GM12872 (cell line): ENCODE measurements around the gene AGBL4.

Experiments used
- TF ChIP-seq, protein P1 (sequence below): IDR thresholded peaks from 3 replicates; pipeline ENCODE4 v1.5.1; 2011; ENCODE audit warnings: low read depth, mild to moderate bottlenecking, low read length, moderate library complexity; ENCODE audit not compliant: insufficient read depth

The AGBL4 gene

DNA sequence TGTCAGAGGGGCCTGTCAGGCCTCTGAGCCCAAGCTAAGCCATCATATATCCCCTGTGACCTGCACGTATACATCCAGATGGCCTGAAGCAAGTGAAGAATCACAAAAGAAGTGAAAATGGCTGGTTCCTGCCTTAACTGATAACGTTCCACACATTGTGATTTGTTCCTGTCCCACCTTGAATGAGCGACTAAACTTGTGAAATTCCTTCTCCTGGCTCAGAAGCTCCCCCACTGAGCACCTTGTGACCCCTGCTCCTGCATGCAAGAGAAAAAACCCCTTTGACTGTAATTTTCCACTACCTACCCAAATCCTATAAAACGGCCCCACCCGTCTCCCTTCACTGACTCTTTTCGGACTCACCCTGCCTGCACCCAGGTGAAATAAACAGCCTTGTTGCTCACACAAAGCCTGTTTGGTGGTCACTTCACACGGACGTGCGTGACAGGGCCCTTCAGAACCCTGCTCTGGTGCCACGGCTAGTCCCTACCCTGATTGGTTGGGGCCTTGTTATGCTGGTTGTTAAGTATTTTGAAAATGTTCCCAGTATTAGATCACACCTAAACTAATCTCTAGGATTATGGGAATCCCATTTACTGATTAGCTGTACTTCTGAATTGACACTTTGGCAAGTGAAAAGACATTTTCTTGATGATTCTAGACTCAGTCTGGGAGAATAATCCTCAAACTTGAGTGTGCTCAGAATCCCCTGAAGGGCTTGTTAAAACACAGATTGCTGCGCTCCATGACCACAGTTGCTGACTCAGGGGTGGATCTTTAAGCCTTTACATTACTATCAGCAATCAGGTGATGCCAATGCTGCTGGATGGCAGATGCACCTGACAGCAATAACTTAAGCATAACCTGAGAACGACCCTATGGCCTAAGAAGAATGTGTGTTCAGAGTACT is 1523.0 kb downstream of the AGBL4 start:
- TF ChIP-seq, protein P1, sequence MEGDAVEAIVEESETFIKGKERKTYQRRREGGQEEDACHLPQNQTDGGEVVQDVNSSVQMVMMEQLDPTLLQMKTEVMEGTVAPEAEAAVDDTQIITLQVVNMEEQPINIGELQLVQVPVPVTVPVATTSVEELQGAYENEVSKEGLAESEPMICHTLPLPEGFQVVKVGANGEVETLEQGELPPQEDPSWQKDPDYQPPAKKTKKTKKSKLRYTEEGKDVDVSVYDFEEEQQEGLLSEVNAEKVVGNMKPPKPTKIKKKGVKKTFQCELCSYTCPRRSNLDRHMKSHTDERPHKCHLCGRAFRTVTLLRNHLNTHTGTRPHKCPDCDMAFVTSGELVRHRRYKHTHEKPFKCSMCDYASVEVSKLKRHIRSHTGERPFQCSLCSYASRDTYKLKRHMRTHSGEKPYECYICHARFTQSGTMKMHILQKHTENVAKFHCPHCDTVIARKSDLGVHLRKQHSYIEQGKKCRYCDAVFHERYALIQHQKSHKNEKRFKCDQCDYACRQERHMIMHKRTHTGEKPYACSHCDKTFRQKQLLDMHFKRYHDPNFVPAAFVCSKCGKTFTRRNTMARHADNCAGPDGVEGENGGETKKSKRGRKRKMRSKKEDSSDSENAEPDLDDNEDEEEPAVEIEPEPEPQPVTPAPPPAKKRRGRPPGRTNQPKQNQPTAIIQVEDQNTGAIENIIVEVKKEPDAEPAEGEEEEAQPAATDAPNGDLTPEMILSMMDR, result no peak

DNA sequence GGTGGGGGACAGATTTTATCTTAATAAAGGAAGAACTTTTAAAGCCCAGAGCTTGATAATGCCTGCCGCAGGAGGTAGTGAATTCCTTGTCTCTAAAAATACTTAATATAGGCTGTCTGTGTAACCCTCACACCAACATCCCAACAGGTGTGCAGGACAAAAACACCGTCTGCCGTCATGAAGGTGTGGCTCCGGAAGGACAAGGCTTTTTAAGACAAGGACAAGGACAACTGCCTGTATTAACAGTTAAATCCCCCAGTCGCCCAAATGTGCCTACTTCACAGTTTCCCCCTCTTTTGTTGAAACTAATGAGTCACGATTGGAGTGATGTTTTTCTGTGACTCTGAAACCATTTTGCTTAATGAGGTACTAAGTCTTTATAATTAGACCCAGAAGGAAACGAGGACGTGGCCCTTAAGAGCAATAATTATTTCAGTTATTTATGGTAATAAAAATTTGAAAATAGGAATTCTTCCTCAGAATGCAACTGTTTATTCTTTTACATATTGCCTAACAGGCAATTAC is 1524.5 kb downstream of the AGBL4 start:
- TF ChIP-seq, protein P1, result no peak

DNA sequence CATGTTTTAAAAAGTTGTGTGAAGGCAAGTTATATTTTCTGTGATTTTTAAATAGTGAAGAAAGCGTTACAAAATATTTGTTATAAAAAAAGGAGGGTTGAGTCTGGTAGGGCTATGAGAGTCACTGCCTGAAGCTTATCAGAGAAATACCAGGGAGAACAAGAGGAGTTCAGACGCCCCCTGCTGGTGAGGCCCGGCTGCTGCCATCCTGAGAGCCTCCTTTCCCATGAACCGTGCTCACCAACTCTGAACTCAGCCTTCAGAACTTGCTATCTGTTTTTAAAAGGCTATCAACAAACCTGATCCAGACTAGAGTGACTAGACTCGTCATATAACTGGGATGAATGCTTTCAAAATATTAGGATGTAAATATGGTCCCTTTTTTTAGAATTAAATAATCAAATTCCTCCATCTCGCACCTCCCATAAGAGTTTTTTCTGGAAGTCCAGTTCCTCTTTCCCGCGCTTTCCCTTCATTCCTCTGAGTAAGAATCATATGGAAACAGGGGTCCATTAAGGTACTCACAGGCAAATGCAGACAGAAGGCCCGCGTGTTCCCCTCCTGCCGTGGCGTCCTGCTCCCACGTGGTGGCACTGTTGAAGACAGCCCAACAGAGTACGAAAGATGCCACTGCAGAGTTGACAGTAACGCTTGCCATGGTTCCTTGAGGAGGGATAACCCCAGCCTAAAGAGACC is 1525.5 kb downstream of the AGBL4 start:
- TF ChIP-seq, protein P1, result peak; percentile 97

DNA sequence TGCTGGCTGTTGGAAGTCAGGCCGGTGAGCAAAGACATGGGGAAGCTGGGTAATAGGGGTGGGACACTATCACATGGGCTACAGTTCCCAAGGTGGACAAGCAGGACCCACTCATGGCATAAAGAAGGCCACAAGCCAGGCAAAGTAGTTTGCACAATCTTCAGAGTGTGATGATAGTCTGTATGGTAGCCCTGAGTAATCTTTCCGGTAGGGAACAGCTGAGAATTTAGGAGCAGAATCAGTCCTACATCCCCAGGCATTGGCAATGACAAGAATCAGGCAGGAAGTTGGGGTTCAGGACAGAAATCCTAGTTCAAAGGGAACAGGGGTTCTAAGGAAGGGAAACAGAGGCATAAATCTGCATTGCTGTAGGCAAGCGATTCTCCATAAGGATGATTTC is 1527.8 kb downstream of the AGBL4 start:
- TF ChIP-seq, protein P1, result no peak

DNA sequence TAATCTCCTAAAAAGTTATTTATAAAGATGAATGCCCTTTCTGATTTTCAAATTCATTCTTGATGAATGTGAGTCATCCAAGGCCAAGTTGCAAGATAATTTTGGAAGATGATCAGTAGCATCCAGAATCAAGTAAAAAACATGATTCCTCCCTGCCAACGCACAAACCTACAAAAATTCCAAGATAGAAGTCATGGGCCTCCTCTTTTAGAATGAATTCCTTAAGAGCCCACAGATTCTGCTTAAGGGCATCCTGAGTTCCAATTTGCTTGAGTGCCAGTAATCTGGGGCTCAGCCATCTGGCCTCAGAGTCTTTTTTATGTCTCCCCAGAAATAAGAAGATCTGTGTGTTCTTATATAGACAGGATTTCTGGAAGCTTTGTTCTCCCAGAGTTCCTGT is 1528.6 kb downstream of the AGBL4 start:
- TF ChIP-seq, protein P1, result no peak

DNA sequence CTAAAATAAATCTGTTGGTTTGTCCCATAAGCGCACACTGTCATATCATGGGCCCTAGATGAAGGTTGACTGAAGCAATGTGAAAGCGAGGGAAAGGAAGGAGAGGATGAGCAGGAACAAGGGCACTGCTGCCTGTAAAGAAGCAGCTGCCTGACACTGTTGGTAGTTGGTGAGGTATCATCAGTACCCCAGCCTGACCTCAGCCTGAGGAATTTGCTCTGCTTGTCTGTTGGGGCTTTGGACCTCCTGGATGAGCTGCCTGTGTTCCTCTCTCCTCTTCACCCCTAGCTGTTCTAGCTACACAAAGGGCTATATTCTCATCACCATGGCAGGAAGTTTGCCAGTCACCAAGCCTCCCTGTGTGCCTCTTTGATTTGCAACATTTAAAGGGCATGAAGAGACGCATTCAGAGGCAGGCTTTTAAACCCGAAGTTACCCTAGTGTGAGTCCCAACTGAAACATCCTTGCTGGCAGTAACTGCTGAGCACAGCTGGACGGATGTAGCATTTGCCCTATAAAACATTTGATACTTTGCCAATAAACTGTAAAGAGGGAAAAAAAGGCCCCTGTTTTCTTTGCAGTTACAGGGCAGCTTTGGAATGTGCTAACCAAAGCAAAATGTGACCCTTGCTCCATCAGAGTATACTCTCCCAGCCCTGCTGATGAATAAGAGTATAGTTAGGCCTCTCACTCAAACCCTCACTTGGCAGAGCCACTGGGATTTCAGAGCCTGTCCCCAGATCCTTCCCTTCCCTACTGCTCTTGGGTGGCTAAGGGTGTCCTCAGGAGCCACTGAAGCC is 1529.6 kb downstream of the AGBL4 start:
- TF ChIP-seq, protein P1, result no peak
